Measurements from ENCODE around the gene NUDT14. TPM values are rescaled to one million over a fixed set of nuclear protein-coding genes. Genes with fewer than 3 reads are reported as not detected.

The NUDT14 gene
- polyA plus RNA-seq, 1 donor from 2014 or later = 55.0 TPM

DNA sequence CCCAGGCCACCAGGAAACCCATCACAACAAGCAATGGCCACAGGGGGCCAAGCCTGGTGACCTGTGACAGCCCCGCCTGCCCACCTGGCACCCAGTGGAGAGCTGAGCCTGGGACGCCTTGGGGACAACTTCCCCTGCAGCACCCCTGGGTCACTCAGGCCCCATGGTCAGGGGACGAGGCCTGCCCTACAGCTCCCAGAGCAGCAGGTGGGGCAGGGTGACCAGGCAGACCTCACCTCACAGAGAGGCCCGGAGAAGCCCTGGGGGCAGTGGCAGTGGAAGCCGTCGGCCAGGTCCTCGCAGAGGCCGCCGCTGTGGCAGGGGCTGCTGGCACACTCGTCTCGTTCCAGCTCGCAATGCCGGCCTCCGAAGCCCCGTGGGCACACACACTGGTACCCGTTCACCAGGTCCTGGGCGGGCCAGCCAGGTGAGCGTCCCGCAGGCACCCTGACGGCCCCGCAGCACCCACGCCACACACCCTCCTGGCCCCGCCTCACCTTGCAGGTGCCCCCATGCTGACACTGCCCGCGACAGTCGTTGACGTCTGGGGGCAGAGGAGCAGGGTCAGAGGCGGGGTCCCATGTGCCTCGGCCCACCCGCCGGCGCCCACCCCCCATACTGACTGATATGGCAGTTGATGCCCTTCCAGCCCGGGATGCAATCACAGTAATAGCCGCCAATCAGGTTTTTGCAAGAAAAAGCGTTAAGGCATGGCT is 30.6 kb downstream of the NUDT14 start (continued):
- no peak for TF ChIP-seq EP300 (conservative IDR thresholded peaks at IDR 0.05; ENCODE audit: poor library complexity, severe bottlenecking)

DNA sequence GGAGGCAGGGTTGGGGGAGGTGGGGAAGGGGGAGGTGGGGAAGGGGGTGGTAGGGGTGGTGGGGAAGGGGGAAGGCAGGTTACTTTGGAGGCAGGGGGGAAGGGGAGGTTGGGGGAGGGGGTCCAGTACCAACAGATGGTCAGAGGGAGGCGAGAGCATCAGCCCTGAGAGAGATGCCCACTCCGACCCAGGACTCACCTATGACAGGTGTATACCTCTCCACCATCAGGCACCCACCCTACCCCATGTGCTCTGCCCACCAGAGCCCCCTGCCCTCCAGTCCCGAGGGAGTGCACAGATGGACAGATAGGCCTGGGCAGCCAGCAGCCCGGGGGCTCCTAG is 31.1 kb downstream of the NUDT14 start:
- H3K9me3 ChIP-seq (ENCODE audit: low read length) = no peaks in the 10 kb centered on the region
- no peaks in the 10 kb centered on the region for H4K20me1 ChIP-seq (ENCODE audit: insufficient read depth)
- no peaks in the 10 kb centered on the region for H3F3A ChIP-seq (ENCODE audit: insufficient read depth, low read length, poor library complexity, severe bottlenecking)

DNA sequence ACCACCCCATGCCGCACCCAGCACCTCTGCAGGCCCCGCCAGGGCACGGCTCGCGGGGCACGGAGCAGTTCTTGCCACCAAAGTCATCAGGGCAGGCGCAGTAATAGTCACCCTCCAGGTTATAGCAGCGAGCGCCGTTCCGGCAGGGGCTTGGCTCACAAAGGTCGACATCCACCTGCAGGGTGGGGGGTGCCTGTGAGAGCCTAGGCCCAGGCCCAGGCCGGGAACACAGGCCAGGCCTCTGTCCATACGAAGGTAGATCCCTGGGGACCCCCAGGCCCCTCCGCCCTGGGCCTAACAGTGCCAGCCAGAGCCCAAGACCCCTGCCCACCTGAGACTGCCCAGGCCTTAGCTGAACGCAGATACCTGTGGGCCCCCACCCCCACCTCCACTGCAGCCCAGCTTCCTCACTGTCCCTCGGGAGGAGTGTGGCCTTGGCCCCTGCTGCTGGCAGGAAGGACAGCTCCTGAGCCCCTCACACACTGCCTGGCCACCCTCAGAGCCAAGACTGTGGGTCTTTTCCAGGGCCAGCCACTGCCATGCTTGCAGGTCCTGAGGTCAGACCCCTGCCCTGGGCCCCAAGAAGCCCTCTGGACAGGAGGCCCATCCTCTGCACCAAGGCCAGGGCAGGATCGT is 31.8 kb downstream of the NUDT14 start:
- H2AFZ ChIP-seq (ENCODE audit: low read depth, low read length) = no peak overlapping the region

More for the DNA sequence above, 31.1 kb downstream of the NUDT14 start:
- Histone ChIP-seq H3K36me3 (ENCODE audit: insufficient read depth, low read length) (no peaks in the 10 kb centered on the region), H3K27ac (ENCODE audit: low read length) (no peak overlapping the region), H3K4me2 (ENCODE audit: low read length) (no peak overlapping the region), H3K9me2 (ENCODE audit: insufficient read depth, low read length) (no peaks in the 10 kb centered on the region), H3K4me3 (ENCODE audit: low read length) (no peak overlapping the region), H2AFZ (ENCODE audit: low read depth, low read length) (no peak overlapping the region), H3K27me3 (ENCODE audit: insufficient read depth, low read depth, low read length) (no peaks in the 10 kb centered on the region), H3K9ac (ENCODE audit: low read length) (no peak overlapping the region), H3K79me2 (replicated peaks; ENCODE audit: insufficient read depth, low read length) (no peaks in the 10 kb centered on the region)
- TF ChIP-seq MXI1 (conservative IDR thresholded peaks at IDR 0.05; ENCODE audit: poor library complexity, severe bottlenecking) (no peak), TAF1 (IDR thresholded peaks at IDR 0.05; ENCODE audit: low read depth) (no peak)
- TF ChIP-seq, protein P1, sequence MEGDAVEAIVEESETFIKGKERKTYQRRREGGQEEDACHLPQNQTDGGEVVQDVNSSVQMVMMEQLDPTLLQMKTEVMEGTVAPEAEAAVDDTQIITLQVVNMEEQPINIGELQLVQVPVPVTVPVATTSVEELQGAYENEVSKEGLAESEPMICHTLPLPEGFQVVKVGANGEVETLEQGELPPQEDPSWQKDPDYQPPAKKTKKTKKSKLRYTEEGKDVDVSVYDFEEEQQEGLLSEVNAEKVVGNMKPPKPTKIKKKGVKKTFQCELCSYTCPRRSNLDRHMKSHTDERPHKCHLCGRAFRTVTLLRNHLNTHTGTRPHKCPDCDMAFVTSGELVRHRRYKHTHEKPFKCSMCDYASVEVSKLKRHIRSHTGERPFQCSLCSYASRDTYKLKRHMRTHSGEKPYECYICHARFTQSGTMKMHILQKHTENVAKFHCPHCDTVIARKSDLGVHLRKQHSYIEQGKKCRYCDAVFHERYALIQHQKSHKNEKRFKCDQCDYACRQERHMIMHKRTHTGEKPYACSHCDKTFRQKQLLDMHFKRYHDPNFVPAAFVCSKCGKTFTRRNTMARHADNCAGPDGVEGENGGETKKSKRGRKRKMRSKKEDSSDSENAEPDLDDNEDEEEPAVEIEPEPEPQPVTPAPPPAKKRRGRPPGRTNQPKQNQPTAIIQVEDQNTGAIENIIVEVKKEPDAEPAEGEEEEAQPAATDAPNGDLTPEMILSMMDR (IDR thresholded peaks at IDR 0.05; ENCODE audit: poor library complexity, severe bottlenecking) = no peak

DNA sequence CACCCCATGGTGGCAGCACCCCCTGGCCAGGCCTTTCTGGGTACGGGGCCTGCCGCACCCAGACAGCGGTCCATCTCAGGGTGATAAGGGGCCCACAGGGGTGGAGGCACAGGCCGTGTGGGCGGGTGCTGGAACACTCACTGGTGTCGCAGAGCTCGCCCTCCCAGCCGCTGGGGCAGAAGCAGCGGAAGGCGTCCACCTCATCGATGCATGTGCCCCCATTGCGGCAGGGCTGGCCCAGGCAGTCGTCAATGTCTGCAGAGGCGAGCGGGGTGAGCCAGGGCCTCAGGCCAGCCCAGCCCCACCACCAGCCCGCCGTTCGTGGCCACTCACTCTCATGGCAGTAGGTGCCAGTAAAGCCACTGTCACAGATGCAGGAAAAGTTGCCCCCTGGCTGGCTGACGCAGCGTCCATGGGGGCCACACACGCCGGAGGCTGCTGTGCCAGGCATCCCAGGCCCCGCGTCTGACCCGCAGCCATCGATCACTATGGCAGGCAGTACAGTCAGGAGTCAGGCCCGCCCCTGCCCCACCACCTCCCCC is 32.4 kb downstream of the NUDT14 start:
- TF ChIP-seq EP300 (conservative IDR thresholded peaks at IDR 0.05; ENCODE audit: poor library complexity, severe bottlenecking) = no peak
- TF ChIP-seq RAD21 (conservative IDR thresholded peaks at IDR 0.05) = no peak
- no peak for TF ChIP-seq MXI1 (conservative IDR thresholded peaks at IDR 0.05; ENCODE audit: poor library complexity, severe bottlenecking)
- no peak for TF ChIP-seq SMC3 (conservative IDR thresholded peaks at IDR 0.05; ENCODE audit: poor library complexity)
- no peak for TF ChIP-seq TAF1 (IDR thresholded peaks at IDR 0.05; ENCODE audit: low read depth)
- Histone ChIP-seq H3K4me2 (ENCODE audit: low read length) (no peak overlapping the region), H3K79me2 (replicated peaks; ENCODE audit: insufficient read depth, low read length) (no peaks in the 10 kb centered on the region)

More for the DNA sequence above, 31.8 kb downstream of the NUDT14 start:
- Histone ChIP-seq H4K20me1 (ENCODE audit: insufficient read depth) (no peaks in the 10 kb centered on the region), H3K27ac (ENCODE audit: low read length) (no peak overlapping the region), H3K9me2 (ENCODE audit: insufficient read depth, low read length) (no peaks in the 10 kb centered on the region), H3F3A (ENCODE audit: insufficient read depth, low read length, poor library complexity, severe bottlenecking) (no peaks in the 10 kb centered on the region), H3K9me3 (ENCODE audit: low read length) (no peaks in the 10 kb centered on the region), H3K4me3 (ENCODE audit: low read length) (no peak overlapping the region), H3K36me3 (ENCODE audit: insufficient read depth, low read length) (no peaks in the 10 kb centered on the region), H3K9ac (ENCODE audit: low read length) (no peak overlapping the region), H3K27me3 (ENCODE audit: insufficient read depth, low read depth, low read length) (no peaks in the 10 kb centered on the region), H3K4me2 (ENCODE audit: low read length) (no peak overlapping the region), H3K79me2 (replicated peaks; ENCODE audit: insufficient read depth, low read length) (no peaks in the 10 kb centered on the region)
- no peak for TF ChIP-seq EP300 (conservative IDR thresholded peaks at IDR 0.05; ENCODE audit: poor library complexity, severe bottlenecking)
- no peak for TF ChIP-seq RAD21 (conservative IDR thresholded peaks at IDR 0.05)
- no peak for TF ChIP-seq POLR2AphosphoS5 (IDR thresholded peaks at IDR 0.05)

More for the DNA sequence above, 32.4 kb downstream of the NUDT14 start:
- Histone ChIP-seq H3F3A (ENCODE audit: insufficient read depth, low read length, poor library complexity, severe bottlenecking) (no peaks in the 10 kb centered on the region), H2AFZ (ENCODE audit: low read depth, low read length) (no peak overlapping the region), H3K27me3 (ENCODE audit: insufficient read depth, low read depth, low read length) (no peaks in the 10 kb centered on the region), H3K27ac (ENCODE audit: low read length) (no peak overlapping the region), H3K9ac (ENCODE audit: low read length) (no peak overlapping the region), H3K9me2 (ENCODE audit: insufficient read depth, low read length) (no peaks in the 10 kb centered on the region), H4K20me1 (ENCODE audit: insufficient read depth) (no peaks in the 10 kb centered on the region), H3K4me3 (ENCODE audit: low read length) (no peak overlapping the region), H3K9me3 (ENCODE audit: low read length) (no peaks in the 10 kb centered on the region), H3K36me3 (ENCODE audit: insufficient read depth, low read length) (no peaks in the 10 kb centered on the region)

Measured in neural cell (in vitro differentiated cells).